HUES64 (cell line): Measurements from ENCODE around the gene POP5.
"Not testable (repeated sequence)": the region's sequence is repeated elsewhere in the genome, so short reads cannot be mapped to it uniquely, and the experiment has no call there.

ENCODE experiments used
- H3K27ac ChIP-seq: 2 replicates; pipeline ENCODE4 v1.7.0; 2013; ENCODE audit warnings: low read depth, low read length, inconsistent platforms
- H3K27me3 ChIP-seq: 2 replicates; pipeline ENCODE4 v1.6.1; 2013; ENCODE audit warnings: mild to moderate bottlenecking, low read length; ENCODE audit not compliant: insufficient read depth
- H3K36me3 ChIP-seq: 2 replicates; pipeline ENCODE4 v1.6.1; 2013; ENCODE audit warnings: mild to moderate bottlenecking, low read length; ENCODE audit not compliant: insufficient read depth
- H3K4me1 ChIP-seq: 2 replicates; pipeline ENCODE4 v1.6.1; 2013; ENCODE audit warnings: mild to moderate bottlenecking, low read length, moderate library complexity; ENCODE audit not compliant: insufficient read depth
- H3K4me3 ChIP-seq: 2 replicates; pipeline ENCODE4 v1.5.1; 2013; ENCODE audit warnings: mild to moderate bottlenecking, low read length, moderate library complexity
- H3K9ac ChIP-seq: 2 replicates; pipeline ENCODE4 v1.6.1; 2013; ENCODE audit warnings: mild to moderate bottlenecking, low read depth, low read length
- H3K9me3 ChIP-seq: 2 replicates; pipeline ENCODE4 v1.6.1; 2013; ENCODE audit warnings: low read depth, low read length; ENCODE audit not compliant: insufficient read depth
- WGBS: fragments of 150-250, 120-280 bp; methylation state at CpG from one replicate; pipeline ENCODE4 v1.1.7; 2013; ENCODE audit warnings: missing lambda C conversion rate; 5-methylcytosine and 5-hydroxymethylcytosine counted together

POP5 gene

DNA sequence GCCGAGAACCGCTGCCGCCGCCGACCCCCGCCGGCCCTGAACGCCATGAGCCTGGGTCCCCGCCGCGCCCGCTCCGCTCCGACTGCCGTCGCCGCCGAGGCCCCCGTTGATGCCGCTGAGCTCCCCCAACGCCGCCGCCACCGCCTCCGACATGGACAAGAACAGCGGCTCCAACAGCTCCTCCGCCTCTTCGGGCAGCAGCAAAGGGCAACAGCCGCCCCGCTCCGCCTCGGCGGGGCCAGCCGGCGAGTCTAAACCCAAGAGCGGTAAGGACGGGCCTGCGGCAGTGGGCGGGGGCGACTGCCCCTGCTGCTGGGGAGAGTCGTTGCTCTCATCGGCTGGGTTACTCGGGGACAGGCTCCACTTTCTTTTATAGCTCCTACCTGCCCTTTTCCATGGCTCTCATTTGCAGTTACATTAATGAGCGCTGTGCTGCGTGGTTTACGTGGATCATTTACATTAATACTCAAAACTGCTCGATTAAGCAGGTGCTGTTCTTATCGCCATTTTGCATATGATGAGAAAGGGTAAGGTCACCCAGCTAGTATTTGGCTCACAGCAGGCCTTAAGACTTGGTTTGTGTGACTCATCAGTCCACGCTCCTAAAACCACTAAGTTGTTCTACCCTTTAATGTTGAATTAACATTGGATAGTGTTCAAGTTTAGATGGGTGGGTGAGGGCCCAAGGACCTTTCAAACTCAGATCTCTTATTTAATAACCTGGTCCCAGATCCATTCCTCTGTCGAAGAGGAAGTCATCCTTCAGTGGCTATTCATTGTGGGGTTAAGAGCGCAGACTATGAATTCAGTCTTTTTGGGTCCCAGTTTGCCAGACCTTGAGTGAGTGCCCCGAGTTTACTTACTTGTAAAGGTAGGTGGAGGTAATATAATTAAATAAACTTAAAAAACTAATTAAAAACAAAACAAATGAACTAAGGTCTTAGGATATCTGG is 46.2 kb downstream of the POP5 start:
- H3K27me3 ChIP-seq: no peaks in the 10 kb centered on the region
- H3K9me3 ChIP-seq: no peaks in the 10 kb centered on the region
- H3K36me3 ChIP-seq: peaks cover 20% of the 10 kb centered on the region
- peak overlapping the region; percentile 83 for H3K9ac ChIP-seq
- H3K27ac ChIP-seq: peak overlapping the region; percentile 63
- H3K4me3 ChIP-seq: peak overlapping the region; percentile 83
- WGBS: 2% methylated on average over 51 of the region's 52 CpGs
- peaks cover 21% of the 10 kb centered on the region for H3K4me1 ChIP-seq

DNA sequence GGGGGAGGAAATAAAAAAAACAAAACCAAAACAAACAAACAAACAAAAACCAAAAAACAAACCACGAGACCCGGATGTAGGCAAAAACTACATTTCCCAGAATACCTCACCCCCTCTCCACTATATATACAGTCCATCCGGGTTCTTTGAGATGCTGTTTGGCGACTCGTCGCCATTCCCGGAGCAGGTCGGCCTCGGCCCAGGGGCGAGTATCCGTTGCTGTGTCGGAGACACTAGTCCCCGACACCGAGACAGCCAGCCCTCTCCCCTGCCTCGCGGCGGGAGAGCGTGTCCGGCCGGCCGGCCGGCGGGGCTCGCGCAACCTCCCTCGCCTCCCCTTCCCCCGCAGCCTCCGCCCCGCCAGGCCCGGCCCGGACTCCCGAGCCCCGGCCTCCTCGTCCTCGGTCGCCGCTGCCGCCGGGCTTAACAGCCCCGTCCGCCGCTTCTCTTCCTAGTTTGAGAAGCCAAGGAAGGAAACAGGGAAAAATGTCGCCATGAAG is 46.9 kb downstream of the POP5 start, which contains the start of gene RNF10:
Gene RNF10, plus strand, starts transcription at position 154 of the 500 bp plus-strand sequence. CDS start 456 bp downstream, outside the sequence.
- Histone ChIP-seq H3K9me3 (no peaks in the 10 kb centered on the region), H3K36me3 (peaks cover 16% of the 10 kb centered on the region), H3K4me3 (peak within 1 kb of the TSS; percentile 83), H3K27me3 (no peaks in the 10 kb centered on the region), H3K4me1 (peaks cover 28% of the 10 kb centered on the region), H3K9ac (peak within 1 kb of the TSS; percentile 83), H3K27ac (peak within 1 kb of the TSS; percentile 63)
- WGBS: under 1% methylated on average over 43 of the region's 43 CpGs

DNA sequence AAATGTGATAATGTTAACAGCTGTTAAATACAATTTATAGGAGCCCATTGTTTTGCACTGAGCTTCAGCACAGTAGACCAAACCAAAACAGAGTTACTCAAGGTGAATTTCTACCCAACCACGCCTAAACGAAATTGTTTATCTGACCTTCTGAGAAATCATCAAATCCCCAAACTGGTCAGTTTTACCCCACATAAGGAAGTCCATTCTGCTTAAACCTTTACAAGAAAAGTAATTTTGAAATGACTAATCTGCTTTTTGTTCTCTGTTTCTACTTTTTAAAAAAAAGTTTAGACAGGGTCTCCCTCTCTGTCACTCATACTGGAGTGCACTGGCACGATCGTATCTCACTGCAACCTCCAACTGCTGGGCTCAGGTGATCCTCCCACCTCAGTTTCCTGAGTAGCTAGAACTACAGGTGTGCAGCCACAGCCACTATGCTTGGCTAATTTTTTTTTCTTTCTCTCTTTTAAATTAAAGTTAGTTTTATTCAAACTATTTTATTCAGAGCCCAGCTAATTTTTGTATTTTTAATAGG is 48.4 kb downstream of the POP5 start:
- peaks cover 24% of the 10 kb centered on the region for H3K4me1 ChIP-seq
- H3K27me3 ChIP-seq: no peaks in the 10 kb centered on the region
- H3K9me3 ChIP-seq: no peaks in the 10 kb centered on the region
- 95% methylated on average over 4 of the region's 4 CpGs for WGBS
- no peak overlapping the region for H3K27ac ChIP-seq
- no peak overlapping the region for H3K4me3 ChIP-seq
- peaks cover 15% of the 10 kb centered on the region for H3K36me3 ChIP-seq
- no peak overlapping the region for H3K9ac ChIP-seq

DNA sequence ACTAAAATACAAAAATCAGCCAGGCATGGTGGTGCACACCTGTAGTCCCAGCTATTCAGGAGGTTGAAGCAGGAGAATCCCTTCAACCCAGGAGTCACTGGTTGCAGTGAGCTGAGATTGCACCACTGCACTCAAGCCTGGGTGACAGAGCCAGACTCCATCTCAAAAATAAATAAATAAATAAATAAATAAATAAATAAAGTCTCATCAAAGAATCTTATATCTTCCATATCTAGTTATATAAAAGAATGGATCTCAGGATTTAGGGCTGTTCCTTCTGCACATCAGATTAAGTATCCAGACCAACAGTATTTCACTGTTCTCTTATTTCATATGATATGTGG is 50.8 kb downstream of the POP5 start:
- H3K4me1 ChIP-seq: peaks cover 11% of the 10 kb centered on the region
- not testable (repeated sequence) for H3K27me3 ChIP-seq, H3K9me3 ChIP-seq, H3K4me3 ChIP-seq, H3K9ac ChIP-seq, H3K36me3 ChIP-seq, H3K27ac ChIP-seq

DNA sequence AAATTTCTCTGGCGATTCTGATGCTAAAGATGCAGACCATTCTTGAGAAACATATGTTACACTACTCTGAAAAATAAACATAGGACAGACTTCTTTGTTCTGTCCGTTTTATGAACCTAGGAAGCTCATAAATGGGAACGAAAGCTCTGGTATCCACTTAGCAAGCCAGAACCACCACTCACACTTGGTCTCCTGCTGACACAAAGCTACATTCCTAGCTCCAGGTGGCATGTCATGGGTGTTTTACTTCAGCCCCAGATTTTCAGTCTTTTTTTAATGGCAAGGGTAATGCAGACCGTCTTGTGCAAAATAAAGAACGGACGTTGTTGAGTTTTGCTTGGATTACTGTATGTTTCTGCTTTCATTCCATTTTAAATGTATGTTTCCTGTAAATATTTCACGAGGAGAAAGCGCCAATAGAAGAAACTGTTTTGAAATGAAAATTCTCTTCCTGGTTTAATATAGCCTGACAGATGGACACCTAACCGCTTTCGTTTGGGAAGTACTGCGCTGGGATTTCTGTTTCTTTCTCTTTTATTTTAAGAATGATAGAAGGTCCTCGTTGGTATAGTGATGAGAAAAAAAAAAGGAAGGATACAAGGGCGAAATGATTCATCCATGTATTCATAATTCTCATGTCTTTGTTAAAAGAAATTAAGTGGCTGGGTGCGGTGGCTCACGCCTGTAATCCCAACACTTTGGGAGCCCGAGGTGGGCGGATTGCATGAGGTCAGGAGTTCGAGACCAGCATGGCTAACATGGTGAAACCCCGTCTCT is 51.4 kb downstream of the POP5 start:
- WGBS: 69% methylated on average over 18 of the region's 19 CpGs
- Histone ChIP-seq H3K27me3 (no peaks in the 10 kb centered on the region), H3K36me3 (no peaks in the 10 kb centered on the region), H3K27ac (peak overlapping the region; percentile 87), H3K4me3 (peak overlapping the region; percentile 92), H3K4me1 (peaks cover 8% of the 10 kb centered on the region), H3K9me3 (no peaks in the 10 kb centered on the region), H3K9ac (peak overlapping the region; percentile 90)

DNA sequence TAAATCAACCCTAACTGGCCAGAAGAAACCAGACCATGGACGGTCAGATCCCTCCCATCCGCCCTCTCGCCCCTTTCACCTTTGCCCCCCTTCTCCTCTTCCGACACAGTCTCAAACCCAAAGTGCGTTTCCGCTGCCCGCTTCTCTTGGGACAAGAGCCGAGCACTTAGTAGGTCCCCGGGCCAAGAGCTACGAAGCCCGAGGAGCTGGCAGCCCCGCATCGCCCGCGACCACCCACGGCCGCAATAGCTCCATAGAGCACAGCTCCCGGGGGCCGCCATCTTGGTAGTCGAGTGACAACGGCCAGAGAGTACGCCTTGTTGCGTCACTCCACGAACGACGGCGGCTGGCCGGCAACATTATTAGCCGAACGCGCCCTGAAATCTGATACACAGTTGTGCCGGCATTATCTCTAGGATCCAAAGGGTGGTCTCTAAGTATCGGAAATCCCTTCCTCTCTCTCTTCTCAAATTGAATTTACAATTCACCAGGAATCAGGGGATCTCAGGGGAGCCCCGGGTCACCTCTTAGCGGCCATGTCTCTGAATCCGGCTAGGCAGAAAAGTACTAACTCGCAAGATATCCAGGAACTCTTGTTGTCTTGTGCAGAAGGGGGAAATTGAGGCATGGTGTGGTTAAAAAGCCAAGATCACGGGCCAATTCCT is 52.2 kb downstream of the POP5 start, which contains the start of gene COQ5:
Gene COQ5, minus strand, starts transcription at position 298 of the 665 bp plus-strand sequence. Its CDS starts 17 bp downstream, at position 281.
- Histone ChIP-seq H3K4me3 (peak within 1 kb of the TSS; percentile 92), H3K27ac (peak within 1 kb of the TSS; percentile 87), H3K36me3 (no peaks in the 10 kb centered on the region), H3K9me3 (no peaks in the 10 kb centered on the region), H3K4me1 (peaks cover 8% of the 10 kb centered on the region), H3K9ac (peak within 1 kb of the TSS; percentile 90), H3K27me3 (no peaks in the 10 kb centered on the region)
- under 1% methylated on average over 38 of the region's 38 CpGs for WGBS
